ENCODE results near the gene ESR2.

ESR2 gene

DNA sequence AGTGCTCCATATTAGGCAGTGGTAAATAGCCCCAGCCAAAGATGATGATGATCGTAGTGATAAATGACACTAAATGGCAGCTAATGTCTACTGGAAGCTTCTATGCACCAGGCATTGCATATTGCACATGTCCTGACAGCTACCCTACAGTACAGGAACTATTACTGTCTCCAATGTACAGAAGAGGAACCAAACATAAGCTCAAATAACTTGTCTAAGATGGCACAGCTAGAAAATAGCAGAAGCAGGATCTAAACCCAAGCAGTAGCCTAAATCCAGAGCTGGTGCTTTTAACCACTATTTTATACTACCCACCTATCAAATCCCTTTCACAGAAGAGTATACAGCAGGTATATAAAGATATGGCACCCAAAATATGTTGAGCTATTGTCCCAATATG is 28.9 kb downstream of the ESR2 start:
- no peak for DNase-seq (ENCODE audit: low spot score)

DNA sequence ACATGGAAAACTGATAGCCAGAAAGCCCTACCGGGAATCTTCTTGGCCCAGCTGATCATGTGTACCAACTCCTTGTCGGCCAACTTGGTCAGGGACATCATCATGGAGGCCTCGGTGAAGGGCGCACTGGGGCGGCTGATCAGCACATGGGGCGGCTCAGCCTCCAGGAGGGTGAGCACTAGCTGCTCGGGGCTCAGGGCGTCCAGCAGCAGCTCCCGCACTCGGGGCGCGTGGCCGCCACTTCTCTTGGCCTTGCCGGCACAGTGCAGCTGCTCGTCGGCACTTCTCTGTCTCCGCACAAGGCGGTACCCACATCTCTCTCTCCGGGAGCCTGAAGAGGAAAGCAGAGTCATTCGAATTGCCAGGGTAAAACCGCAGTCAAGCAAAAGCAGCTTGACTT is 33.8 kb downstream of the ESR2 start:
- no peak for DNase-seq (ENCODE audit: low spot score)

DNA sequence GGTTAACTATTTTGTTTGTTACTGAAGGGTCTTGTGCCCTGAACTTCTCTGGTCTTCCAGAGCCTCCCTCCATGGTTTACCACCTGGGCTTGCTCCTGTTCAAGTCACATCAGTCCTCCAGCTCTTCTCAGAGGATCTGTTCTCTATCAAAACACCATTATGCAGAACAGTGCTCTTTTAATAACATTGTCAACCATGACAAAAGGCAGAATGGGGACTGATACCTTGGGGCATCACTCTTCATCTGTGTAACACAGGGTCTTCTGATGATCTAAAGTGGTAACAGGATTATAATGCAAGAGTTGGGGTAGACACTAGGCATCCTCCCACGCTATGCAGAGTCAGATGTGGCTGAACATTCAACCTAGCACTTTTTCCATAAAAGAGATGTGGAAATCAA is 38.4 kb downstream of the ESR2 start:
- no peak for DNase-seq (ENCODE audit: low spot score)

DNA sequence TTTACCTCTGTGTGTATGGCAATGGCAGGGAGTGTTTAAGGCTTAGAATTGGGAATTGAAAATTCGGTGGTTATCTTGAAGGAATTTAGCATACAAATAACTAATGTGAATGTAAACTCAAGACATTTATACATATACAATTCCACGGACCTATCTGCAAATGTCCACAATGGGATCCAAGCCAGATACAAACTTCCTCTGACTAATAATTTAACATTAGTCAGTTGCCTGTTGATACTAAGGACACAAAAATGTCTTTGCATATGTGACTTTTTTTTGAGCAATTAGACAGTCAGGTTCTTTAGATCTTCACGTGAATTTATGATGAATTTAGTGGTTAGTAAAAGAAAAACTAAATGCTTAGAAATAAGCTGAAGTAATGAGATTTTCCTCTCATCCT is 40.5 kb downstream of the ESR2 start:
- no peak for DNase-seq (ENCODE audit: low spot score)

DNA sequence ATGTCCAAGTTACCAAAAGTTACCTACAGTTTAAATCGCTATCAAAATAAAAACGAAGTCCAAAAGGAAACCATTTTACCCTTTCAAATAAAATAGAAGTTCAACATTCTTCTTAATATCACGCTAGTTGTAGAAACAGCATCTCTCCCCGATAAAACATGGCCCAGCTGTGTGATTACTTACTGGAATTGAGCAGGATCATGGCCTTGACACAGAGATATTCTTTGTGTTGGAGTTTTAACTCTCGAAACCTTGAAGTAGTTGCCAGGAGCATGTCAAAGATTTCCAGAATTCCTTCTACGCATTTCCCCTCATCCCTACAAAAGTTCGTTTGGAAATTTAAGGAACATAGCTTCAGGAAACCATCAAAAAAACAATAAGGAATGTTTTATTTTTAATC is 44.8 kb downstream of the ESR2 start:
- no peak for DNase-seq (ENCODE audit: low spot score)

DNA sequence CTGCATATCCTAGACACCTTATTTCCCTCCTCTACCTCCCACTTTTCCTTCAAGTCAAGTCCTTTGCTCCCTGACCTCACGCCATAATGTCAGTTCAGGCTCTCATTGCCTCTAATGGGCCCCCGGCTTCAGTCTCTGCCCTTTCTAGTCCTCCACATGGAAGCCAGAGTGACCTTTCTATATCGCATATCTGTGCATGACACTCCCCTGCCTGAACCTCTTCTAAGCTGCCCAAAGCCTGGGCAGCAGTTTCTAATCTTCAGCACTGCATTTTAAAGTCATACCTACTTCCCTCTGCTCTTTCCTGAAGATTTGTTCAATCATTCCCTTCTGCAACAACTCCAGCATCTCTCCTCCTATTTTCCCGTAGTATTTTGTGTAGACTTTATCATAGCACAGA is 45.5 kb downstream of the ESR2 start:
- no peak for DNase-seq (ENCODE audit: low spot score)

DNA sequence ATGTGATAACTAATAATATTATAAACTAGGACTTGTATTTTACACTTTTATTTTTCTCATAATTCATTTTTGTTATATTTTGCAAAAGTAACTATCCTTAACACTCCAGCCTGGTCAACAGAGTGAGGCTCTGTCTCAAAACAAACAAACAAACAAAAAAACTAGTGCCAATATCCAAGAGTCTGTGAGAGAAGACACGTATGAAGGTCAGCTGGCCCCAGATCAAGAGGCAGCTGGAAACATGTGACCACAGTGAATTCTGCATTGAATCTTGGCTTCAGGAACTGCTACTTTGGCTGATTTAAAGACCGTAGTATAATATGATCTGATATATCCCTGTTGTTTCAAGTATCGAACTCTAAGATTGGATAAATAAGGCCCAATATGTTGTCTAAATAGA is 47.0 kb downstream of the ESR2 start:
- no peak for DNase-seq (ENCODE audit: low spot score)

DNA sequence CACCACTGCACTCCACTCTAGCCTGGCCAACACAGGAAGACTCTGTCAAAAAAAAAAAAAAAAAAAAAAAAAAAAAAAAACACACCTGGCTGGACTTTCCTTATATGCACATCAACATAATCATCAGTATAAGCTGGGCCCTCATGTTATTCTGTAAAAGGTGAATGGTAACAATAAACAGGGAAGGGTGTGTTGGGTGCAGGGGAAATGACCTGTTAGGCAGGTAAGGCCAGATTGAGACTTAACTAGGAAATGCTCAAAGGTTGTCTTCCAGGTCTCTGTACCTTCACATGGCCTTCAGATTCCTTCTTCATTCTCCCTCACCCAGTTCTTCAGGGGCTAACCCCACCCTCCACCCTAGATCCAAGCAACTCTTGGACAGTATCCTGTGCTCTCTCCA is 47.5 kb downstream of the ESR2 start:
- DNase-seq (ENCODE audit: low spot score): no peak

DNA sequence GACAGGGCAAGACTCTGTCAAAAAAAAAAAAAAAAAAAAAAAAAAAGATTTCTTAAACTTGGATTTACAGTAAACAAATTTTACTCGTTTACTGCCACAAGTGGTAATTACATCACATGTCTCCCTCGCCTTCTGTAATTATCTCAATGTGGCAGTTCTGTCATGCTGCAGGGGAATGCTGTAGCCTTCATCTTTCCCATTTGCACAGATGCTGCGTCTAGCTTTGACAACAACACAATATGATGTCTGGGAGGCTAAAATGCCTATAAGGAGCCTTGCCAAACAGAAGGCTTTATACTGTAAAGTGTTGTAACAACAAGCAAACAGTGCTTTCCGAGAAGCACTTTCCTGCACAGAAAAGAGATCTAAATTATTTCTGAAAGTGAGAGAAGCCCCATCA is 48.7 kb downstream of the ESR2 start:
- DNase-seq (ENCODE audit: low spot score): no peak

DNA sequence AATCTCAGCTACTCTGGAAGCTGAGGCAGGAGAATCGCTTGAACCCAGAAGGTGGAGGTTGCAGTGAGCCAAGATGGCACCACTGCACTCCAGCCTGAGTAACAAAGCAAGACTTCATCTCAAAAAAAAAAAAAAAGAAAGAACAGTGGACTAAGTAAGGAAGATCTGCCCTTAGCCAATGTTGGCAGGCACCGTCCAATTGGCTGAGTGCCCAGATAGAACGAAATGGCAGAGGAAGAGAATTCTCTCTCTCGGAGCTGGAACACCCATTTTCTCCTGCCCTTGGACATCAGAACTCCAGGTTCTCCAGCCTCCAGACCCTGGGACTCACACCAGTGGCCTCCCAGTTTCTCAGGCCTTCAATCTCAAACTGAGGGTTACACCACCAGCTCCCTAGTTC is 49.9 kb downstream of the ESR2 start:
- no peak for DNase-seq (ENCODE audit: low spot score)

DNA sequence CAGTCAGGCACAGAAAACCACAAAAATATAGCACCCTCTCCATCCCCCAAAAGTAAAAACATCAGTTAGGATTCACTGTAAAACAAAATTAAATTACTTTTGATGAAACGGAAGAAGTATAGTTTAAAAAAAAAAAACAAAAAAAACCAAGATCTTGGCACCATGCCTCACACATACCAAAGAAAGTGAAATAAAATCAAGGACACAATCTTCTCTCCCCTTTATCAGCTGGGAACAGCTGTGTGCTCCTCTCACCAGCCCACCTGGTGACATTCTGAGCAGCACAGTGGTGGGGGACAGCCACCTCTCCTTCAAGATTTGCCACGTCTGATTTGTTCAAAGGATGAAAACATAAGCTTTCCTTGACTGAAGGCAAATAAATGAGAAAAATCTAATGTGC is 55.5 kb downstream of the ESR2 start:
- no peak for DNase-seq (ENCODE audit: low spot score)

DNA sequence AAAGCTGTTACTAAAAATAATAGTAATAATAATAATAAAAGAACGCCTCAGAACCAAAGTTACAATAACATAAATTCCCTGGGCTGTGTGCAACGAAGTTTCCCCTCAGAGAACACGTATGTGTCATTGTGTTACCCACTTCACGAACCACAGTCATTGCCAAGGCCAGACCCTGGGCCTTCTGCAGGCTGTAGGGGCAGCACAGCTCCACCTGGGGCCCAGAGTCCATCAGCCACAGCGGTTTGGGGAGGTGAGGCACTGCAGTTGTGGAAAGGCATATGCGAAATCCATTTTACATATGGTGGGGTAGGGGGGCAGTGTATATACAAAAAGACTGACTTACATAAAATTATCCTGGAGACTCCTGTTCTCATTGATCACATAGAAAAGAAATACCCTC is 56.1 kb downstream of the ESR2 start:
- no peak for DNase-seq (ENCODE audit: low spot score)

DNA sequence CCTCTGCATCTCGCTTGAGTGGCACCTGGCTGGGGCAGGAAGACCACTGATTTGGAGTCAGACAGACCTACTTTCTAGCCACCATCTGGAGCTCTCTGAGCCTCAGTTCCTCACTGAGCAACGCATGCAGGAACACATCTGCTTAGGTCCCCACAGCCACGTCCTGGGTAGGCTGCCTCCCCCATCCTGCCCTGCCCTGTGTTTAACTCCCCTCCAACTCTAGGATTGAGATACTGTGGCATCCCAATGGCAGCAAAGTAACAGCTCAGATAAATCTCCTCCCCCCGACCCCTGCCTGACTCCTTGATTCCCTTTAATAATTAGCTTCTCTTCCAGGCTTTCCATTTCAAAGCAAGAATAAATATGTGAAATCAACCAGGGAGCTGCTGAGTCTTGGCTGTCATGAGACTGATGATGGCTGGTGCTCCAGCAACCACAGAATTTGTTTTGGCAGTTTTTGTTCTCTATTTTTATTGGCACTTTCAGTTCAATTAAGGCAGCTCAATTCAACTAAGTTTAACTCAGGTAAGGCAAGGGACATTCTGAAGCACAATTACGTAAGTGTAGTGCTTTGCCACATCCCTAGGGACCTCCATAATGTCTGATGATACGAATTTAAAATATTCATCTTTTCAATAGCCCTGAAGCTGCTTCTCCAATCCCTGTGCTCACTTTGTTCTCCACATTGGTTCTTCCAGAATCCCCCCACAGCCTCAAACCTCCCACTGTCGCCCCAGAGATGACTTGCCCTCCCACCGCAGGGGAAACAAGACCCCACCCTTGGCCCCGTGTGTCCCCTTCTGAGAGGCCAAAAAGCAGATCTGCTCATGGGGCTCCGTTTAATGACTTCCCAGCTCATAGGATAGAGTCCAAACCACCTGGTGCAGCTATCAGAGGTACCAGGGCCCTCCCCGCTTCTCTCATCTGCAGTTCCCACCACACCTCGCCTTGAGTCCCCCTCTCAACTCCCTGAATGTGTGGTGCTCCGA is 58.2 kb downstream of the ESR2 start:
- no peak for DNase-seq (ENCODE audit: low spot score)

DNA sequence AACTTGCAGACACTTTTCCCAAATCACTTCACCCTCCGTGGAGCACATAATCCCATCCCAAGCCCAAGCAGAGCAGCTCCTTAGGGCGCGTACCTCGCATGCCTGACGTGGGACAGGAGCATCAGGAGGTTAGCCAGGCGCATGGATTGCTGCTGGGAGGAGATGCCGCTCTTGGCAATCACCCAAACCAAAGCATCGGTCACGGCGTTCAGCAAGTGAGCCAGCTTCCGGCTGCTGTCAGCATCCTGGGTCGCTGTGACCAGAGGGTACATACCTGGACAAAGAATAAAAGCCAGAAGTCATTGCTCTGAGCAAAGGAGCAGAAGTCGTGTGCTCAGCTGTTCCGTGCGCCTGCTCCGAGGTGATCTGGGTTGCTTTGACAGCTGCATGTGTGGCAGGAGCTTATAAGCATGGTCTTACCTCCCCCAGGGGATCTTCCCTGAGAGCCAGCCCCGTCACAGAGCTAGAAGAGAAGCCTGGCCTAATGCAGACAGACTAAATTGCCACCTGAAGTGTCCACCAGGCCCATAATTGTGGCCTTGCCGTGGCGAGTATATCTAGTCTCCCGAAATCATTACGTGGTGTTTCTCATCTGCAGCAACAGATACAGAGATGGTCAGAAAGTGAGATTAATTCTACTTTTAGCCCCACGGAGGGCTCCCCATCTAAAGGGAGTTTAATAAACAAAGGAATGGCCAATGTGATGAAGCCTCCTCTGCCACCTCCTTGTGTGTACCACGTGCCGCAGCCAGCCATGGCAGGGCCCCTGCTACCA is 59.1 kb downstream of the ESR2 start:
- no peak for DNase-seq (ENCODE audit: low spot score)

DNA sequence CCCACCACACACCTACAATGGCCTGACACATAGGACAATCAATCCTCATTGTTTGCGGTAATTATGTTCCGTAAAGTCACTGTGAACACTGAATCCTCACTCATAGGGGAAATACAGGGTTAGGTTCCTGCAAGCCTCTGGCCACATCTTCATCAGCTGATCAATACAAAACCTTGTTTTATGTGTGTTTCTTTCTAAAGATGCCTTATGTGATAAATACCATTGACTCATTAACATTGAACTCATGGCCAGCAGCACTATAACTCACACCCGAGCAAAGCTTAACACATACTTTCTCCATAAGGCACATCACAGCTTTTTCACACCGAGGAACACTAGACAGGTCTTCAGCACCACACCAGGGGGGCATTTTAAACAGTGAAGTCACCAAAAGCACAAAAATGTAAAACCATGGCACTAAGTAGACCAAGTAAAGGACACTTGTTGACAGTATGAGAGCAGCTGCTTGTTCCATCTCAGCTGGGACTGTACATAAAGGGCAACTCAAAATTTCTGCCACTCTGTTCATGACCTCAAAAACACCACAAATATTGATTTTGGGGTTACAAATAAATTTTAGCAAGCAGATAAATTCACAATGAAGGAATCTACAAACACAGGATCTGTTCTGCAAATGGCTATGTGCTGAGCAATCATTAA is 60.5 kb downstream of the ESR2 start:
- DNase-seq (ENCODE audit: low spot score): no peak

DNA sequence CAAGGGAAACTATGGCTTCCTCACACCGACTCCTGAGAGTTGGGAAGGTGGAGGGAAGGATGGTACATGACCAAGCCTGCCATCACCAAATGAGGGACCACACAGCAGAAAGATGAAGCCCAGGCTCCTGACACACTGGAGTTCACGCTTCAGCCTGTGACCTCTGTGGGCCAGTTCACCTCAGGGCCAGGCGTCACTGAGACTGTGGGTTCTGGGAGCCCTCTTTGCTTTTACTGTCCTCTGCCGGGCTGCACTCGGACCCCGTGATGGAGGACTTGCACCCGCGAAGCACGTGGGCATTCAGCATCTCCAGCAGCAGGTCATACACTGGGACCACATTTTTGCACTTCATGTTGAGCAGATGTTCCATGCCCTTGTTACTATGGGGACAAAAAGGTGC is 61.2 kb downstream of the ESR2 start:
- DNase-seq (ENCODE audit: low spot score): no peak

DNA sequence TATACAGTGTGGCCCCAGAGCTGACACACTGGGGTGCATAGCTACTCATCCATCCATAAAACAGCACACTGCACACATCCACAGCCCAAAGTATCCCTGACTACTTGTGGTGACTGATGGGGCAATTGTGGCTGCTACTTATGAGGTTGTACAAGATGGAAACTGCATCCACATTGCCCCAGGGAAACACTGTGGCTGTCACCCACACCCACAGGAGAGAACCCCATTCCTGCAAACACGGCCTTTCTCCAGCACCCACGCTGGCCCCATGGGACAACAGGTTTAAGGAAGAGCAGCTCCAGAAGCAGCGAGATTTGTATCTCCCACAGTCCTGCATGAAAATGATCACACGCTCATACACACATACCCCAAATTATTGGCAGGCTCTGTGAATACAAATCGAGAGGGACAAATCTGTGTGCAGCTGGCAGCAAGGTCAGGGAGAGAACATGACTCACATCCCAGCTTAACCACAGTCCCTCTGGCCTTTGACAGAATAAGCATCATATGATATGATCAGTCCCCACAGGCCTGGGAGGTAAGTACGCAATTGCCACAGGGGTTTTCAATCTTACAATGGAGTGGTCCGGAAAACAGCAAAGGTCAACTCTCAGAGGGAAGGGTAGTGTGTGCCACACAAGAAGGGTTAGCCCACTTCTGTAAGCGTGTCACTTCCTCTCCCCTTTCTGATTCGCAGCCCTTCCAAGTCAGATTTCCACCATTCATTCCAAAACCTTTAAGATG is 61.9 kb downstream of the ESR2 start:
- no peak for DNase-seq (ENCODE audit: low spot score)

DNA sequence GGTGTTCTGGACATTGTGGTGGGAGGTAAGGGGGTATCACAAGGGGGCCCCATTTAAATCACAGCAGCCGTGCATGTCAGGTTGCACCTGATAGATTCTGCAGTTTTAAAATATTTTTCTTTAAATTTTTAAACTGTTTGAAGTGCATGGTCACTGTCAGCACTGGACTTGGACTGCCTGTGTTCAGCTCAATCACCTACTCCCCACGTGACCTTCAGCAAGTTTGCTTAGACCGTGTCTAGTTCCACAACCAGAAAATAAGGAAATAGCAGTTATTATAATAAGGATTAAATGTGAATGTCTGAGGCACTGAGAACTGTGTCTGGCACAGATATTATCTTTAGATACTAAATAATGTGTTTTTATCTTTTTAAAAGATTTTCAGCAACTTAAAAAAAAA is 64.7 kb downstream of the ESR2 start:
- no peak for DNase-seq (ENCODE audit: low spot score)

DNA sequence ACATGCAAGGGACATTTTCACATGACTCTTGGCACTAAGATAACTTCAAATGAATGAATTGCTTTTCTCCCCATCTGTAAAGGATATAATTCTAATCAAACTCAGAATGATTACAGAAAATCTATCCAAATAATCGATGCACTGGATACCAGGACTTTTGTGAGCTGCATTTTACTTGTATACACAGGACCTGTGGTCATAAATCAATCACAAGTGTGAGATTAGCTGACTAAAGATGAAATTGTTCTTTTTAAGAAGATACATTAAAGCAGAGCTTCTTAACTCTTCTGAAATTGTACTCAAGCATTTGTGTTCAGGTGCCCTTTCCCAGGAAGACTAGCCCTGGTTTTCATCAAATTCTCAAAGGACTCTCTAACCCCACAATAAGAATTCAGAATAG is 66.3 kb downstream of the ESR2 start:
- DNase-seq (ENCODE audit: low spot score): no peak

DNA sequence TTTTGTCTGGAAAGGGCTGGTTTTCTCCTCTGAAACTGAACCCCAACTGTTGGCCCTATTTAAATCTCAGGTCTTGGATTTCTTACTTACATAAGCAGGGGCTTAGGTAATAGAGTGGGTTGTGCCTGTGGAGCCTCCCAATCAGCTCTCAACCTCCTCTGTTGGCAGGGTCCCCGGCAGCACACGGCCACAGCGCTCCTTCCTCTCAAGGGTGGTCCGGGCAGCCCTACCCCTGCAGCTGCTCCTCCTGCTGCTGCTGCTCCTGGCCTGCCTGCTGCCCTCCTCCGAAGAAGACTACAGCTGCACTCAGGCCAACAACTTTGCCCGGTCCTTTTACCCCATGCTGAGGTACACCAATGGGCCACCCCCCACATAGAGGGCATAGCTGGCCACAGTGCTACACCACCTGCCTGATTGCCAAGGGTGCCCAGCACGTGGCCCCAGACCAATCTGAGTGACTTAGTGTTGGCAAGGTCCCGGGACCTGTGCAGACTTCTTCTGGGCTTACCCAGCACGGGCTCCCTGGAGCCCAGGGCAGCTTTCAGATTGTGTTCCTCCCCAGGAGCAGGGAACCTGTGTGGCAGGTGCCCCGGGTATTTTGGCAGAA is 68.9 kb downstream of the ESR2 start:
- DNase-seq (ENCODE audit: low spot score): no peak

DNA sequence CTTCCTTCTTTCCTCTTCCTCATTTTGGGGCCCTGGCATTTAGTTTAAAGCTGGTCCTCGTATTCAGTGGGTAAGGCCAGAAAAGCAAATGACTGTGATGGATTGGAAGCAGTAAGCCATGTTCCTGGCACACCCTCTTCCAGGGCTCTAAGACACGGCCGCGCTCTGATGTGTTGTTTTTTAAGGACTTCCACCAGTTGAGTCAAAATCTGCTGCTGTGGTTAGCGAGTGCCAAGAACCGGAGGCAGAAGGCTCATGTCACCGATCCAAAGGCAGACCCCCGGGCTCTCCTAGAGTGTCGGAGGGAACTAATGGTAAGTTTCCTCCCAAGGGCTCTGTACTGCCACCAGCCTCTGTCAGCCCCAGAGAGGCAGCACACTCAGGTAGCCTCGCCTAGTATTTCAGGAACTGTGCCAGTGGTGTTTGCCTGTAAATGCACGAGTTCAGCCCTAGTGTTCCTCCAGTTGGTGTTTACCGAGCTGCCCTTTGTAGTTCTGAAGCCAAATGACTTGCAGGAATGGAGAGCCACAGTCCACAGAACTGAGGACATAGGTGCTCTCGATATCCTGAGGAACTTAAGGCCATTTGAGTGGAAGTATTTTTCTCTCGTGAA is 72.7 kb downstream of the ESR2 start:
- DNase-seq (ENCODE audit: low spot score): no peak
